Lower leg skin (tissue), 4 donors: ENCODE measurements around the gene CEP350. TPM values are rescaled to one million over a fixed set of nuclear protein-coding genes. Genes with fewer than 3 reads are reported as not detected.

Experiments
- DNase-seq, 2 donors: peaks; one replicate each; pipeline ENCODE4 v3.0.0-alpha.2; 2019; ENCODE audit warnings: low spot score in 2 of 2
- H3K4me3 ChIP-seq: fragments of 200-600 bp; sonication (generic); 2 replicates; pipeline ENCODE4 v1.5.1; 2017; ENCODE audit warnings: mild to moderate bottlenecking, low read depth; ENCODE audit not compliant: poor library complexity, severe bottlenecking
- POLR2A ChIP-seq, 2 donors: fragments of 450-650 bp; IDR thresholded peaks; one replicate each; pipeline ENCODE4 v1.6.1; 2016 to 2017; ENCODE audit warnings: antibody characterized with exemption in 2 of 2, mild to moderate bottlenecking in 1 of 2, moderate library complexity in 1 of 2
- WGBS, 2 donors: methylation state at CpG; one replicate each; pipeline ENCODE4 v1.1.5; 2018; 5-methylcytosine and 5-hydroxymethylcytosine counted together
- intact Hi-C: fragments of 100-400 bp; cut with DNase I; formaldehyde crosslinking; loops from one replicate; pipeline ENCODE4 v1.15.0; 2023; ENCODE audit warnings: low total_unique reads
- total RNA-seq, 4 donors: library from RNA; depleted of rRNA; stranded (reverse); fragments of >200 nt; gene quantifications; one replicate each; pipeline ENCODE4 v1.1.0, GENCODE V29; 2016
- TF ChIP-seq, protein P1 (sequence below), 3 donors: fragments of 450-650 bp; IDR thresholded peaks; one replicate each; pipeline ENCODE4 v1.5.1; 2016; ENCODE audit warnings: antibody characterized with exemption in 3 of 3, mild to moderate bottlenecking in 3 of 3, moderate library complexity in 2 of 3

The CEP350 gene
- total RNA-seq, 4 donors from 2014 or later = 55.8 to 85.6 (median 59.9) TPM

DNA sequence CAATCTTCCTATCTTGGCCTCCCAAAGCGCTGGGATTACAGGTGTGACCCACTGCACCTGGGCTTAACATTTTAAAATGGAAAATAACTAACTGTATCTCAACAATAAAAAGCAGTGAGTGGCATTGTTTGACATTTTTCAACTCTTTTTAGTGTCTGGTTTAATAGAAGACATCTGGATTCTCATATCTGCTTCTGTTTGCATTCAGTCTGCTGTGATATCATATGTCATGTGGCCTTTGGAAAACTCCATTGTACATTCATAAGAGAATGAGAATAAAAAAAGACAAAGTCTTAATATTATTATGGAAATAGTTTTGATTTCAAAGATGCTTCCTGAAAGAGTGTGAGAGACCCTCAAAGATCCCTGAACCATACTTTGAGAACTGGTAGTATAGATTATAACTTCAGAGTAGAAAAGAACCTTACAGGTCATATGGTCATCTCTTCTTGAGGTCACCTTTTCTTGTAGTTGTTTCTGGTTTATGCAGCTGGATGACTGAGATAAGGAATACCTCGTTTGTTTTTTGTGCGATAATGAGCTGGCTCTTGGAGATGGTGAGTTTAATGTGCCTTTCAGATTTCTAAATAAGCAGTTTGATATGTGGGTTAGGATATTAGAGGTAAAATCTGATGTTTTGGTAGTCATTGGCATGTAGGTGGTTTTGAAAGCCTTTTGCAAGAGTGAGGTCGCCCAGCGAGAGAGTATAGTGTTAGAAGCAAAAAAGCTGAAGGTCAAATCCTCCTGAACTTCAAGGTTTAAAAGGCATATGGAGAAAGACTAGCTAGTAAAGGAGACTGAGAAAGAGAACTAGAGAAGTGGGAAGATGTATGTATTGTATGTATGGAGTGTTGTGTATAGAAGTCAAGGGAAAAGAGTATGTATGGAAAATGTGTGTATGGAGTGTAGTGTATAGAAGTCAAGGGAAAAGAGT is 17.2 kb downstream of the CEP350 start:
- 72 to 92% methylated on average over 5 of the region's 5 CpGs for WGBS, 2 donors
- intact Hi-C loops = no loop called here
- no peak for TF ChIP-seq POLR2A (IDR thresholded peaks at IDR 0.05)
- TF ChIP-seq, protein P1, sequence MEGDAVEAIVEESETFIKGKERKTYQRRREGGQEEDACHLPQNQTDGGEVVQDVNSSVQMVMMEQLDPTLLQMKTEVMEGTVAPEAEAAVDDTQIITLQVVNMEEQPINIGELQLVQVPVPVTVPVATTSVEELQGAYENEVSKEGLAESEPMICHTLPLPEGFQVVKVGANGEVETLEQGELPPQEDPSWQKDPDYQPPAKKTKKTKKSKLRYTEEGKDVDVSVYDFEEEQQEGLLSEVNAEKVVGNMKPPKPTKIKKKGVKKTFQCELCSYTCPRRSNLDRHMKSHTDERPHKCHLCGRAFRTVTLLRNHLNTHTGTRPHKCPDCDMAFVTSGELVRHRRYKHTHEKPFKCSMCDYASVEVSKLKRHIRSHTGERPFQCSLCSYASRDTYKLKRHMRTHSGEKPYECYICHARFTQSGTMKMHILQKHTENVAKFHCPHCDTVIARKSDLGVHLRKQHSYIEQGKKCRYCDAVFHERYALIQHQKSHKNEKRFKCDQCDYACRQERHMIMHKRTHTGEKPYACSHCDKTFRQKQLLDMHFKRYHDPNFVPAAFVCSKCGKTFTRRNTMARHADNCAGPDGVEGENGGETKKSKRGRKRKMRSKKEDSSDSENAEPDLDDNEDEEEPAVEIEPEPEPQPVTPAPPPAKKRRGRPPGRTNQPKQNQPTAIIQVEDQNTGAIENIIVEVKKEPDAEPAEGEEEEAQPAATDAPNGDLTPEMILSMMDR (IDR thresholded peaks at IDR 0.05) = no peak
- no peak for DNase-seq
- no peak overlapping the region for H3K4me3 ChIP-seq

DNA sequence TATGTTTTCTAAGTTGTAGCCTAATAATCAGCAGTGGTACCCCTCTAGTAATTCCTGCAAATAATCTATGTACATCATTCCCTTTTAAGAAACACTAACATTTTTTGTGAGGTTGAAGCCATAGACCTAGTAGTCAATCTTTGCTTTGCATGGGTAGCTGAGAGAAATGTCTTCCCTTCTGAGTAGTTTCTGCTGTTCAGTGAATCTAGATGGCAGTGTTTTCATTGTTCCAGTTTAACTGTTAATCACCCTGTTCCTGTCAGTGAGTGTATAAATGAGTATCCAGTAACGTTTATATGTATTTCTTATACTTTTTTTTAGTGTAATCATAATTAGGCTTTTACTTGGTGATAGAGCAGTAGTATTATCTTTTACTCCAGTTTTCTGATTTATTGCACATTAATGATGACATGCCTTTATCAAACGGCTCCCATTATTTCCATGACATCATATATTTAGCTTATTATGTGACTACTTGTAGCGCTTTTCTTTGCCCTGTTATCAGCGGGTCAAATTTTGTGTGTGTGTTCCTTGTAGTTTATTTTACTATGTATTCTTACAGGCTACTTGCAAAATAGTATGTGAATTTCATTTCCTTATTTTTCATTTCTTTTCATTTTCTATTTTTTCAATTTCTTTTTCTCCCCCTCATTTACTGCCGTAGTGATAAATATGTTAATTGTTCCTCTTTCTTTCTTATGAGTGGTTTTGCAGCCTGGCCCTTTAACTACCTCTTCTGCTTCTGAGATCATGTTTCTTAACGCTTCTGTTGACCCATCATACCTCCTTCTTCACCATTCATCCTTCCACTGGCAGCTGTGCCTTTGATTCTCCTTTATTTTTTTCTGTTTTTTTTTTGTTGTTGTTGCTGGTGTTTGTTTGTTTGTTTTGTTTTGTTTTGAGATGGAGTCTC is 18.8 kb downstream of the CEP350 start:
- TF ChIP-seq, protein P1 (IDR thresholded peaks at IDR 0.05) = no peak
- TF ChIP-seq POLR2A (IDR thresholded peaks at IDR 0.05) = no peak
- no peak overlapping the region for H3K4me3 ChIP-seq
- intact Hi-C loops = no loop called here
- no peak for DNase-seq
- 80 to 81% methylated on average over 6 of the region's 6 CpGs for WGBS, 2 donors

DNA sequence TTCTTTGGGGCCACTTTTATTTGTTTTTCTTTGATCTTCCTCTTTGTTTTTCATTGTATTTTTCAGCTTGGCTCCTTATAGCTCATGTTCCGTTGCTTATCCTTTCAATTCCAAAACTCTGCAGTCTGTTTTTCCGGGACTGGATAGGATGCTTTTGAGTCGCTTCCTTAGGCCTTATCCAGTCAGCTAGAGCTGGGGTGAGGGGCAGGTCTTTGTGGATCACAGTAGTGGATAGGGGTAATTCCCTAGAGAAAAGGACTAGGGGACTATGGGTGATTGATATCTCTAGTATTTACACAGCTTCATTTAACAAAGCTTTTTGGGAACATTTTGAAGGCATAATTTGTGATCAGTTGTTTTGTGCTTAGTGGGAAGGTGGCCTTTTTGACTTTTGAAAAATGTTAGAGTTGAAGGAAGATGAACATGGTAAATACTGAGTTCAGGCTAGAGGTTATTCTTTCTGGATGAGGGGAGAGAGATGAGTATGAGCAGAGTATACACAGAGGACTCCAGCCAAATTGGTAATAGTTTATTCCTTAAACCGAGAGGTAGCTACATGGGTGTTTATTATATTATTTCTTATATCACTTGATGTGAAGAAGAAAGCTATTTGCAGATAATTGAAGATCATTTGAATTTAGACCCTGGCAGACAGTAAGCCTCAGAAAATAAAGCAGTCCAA is 22.5 kb downstream of the CEP350 start:
- 83 to 87% methylated on average over 4 of the region's 4 CpGs for WGBS, 2 donors
- TF ChIP-seq POLR2A (IDR thresholded peaks at IDR 0.05) = no peak
- TF ChIP-seq, protein P1 (IDR thresholded peaks at IDR 0.05) = no peak
- no peak overlapping the region for H3K4me3 ChIP-seq
- intact Hi-C loops = no loop called here
- DNase-seq = no peak

DNA sequence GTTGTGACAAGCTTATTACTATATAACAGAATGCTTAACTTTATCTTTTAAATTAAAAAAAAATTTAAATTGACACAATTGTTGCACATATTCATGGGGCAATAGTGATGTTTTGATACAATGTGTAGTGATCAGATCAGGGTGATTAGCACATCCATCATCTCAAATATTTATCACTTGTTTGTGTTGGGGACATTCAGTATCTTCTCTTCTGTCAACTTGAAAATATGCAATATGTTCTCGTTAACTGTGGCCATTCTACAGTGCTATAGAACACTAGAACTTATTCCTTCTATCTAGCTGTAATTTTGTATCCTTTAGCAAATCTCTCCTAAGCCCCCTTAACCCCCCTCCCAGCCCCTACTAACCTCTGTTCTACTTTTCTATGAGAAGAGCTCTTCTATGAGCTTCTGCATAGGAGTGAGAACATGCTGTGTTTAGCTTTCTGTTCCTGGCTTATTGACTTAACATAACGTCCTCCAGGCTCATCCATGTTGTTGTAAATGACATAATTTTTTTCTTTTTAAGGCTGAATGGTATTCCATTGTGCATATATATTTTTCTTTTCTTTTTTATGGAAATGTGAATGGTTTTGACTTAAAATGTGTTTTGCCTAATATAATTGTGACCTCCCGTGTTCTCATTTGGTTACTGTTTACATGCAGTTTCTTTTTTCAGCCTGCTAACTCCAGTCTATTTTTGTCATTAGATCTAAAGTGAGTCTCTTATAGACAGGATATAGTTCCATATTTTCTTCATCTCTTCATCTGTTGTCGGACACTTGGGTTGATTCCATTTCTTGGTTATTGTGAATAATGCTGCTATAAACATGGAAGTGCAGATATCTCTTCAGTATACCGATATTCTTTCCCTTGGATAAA is 23.8 kb downstream of the CEP350 start:
- 82% methylated on average over 5 of the region's 5 CpGs for WGBS, 2 donors
- intact Hi-C loops = no loop called here
- no peak for DNase-seq
- no peak overlapping the region for H3K4me3 ChIP-seq
- TF ChIP-seq POLR2A (IDR thresholded peaks at IDR 0.05) = no peak
- TF ChIP-seq, protein P1 (IDR thresholded peaks at IDR 0.05) = no peak

DNA sequence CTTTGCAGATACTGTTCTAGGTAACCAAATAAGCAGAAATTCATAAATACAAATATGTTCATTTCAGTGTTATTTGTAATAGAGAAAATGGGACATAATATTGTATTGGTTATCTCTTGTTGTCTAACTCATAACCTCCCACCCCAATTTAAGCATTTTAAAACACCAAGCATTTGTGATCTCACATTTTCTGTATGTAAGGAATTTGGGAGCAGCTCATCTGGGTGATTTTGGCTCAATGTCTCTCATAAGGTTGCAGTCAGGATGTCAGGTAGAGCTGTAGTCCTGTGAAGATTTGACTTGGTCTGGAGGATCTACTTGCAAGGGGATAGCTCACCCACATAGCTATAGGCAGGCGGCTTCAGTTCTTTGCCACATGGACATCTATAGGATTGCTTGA is 29.5 kb downstream of the CEP350 start:
- TF ChIP-seq, protein P1 (IDR thresholded peaks at IDR 0.05) = no peak
- TF ChIP-seq POLR2A (IDR thresholded peaks at IDR 0.05) = no peak
- intact Hi-C loops = no loop called here
- WGBS, 2 donors = 90 to 100% methylated on average over 1 of the region's 1 CpG
- DNase-seq = no peak
- H3K4me3 ChIP-seq = no peak overlapping the region
